Dermis microvascular lymphatic vessel endothelial cell (primary cell): Measurements from ENCODE around the gene LRRC23. TPM values are rescaled to one million over a fixed set of nuclear protein-coding genes. Genes with fewer than 3 reads are reported as not detected.
A peak's percentile ranks its signal among the peaks of the same experiment; 100 is the strongest.
"Not testable (repeated sequence)": the region's sequence is repeated elsewhere in the genome, so short reads cannot be mapped to it uniquely, and the experiment has no call there.

Source experiments
- DNase-seq, 2 donors: peaks; one replicate each; pipeline versions ENCODE4 v3.0.0 to v3.0.0-alpha.2; 2010; ENCODE audit warnings: low read depth in 2 of 2
- total RNA-seq: library from RNA; depleted of rRNA; stranded (reverse); fragments of >200 nt; gene quantifications from 2 replicates; pipeline ENCODE4 v1.2.1, GENCODE V29; 2014

The LRRC23 gene
- total RNA-seq, 1 donor from 2014 or later, result 2.1 TPM

DNA sequence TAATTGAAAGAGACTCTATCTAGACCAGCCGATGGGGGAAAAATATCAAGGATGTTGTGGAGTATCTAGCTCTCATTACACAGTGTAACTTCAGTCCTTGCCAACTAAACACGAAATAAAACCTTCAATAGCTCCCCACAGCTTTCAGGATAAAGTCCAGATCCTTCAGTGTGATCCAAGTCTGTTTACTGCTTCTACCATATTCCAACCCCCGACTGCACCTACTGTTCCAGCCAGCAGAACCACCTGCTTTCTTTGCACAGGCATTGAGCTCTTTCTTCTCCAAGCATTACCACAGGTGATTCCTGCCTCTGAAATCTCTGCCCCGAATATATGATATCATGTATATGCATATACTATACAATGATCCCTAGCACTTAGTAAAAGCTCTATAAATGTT is 2.2 kb upstream of the LRRC23 start:
- no peak for DNase-seq

DNA sequence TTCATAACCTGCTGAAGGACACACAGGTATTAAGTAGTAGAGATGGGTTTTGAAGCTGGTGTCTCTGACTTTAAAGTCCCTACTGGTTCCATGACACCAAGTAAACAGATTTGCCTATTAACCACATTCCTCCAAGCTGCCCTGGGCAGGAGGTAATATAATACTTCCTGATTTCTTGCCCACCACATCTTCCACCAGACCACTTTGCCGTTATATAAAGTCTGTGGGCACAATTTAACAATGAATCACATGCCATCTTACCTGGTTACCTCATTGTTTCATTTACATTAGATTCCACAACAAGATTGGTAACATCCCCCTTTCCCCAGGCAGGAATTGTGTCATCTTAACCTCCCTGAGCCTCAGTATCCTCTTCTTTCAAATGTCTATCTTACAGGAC is 900 bp upstream of the LRRC23 start:
- DNase-seq, result no peak

DNA sequence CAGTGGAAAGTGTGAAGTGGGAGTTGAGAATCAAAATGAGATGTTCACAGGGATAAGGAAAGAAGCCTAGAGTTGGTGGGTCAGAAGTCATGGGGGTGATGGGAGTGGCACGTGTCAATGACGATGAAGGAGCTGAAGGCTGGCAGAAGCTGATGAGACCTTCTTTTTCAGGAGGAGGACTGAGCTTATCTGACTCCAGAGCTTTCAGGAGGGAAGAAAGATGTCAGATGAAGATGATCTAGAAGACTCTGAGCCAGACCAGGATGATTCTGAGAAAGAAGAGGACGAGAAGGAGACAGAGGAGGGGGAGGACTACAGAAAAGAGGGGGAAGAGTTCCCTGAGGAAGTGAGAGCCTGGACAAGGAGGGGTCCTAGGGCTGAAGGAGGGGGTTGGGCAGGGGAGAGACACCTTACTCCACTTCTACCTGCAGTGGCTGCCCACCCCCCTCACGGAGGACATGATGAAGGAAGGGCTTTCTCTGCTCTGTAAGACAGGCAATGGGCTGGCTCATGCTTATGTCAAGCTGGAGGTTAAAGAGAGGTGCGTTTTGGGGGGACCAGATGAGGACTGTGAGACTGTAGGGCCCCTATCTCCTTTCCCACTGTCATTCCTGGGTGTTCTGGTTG is 905 bp downstream of the LRRC23 start:
- no peak for DNase-seq

DNA sequence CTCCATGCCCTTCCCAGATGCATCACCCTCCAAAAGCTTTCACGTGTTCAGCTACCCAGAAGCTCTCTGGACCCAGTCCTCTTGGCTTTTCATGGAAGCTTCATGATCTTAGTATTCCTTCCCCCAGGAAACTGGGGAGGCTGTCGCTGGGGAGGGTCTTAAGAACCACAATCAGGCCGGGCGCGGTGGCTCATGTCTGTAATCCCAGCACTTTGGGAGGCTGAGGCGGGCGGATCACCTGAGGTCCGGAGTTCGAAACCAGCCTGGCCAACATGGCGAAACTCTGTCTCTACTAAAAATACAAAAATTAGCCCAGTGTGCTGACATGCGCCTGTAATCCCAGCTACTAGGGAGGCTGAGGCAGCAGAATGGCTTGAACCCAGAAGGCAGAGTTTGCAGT is 3.5 kb downstream of the LRRC23 start:
- not testable (repeated sequence) for DNase-seq

DNA sequence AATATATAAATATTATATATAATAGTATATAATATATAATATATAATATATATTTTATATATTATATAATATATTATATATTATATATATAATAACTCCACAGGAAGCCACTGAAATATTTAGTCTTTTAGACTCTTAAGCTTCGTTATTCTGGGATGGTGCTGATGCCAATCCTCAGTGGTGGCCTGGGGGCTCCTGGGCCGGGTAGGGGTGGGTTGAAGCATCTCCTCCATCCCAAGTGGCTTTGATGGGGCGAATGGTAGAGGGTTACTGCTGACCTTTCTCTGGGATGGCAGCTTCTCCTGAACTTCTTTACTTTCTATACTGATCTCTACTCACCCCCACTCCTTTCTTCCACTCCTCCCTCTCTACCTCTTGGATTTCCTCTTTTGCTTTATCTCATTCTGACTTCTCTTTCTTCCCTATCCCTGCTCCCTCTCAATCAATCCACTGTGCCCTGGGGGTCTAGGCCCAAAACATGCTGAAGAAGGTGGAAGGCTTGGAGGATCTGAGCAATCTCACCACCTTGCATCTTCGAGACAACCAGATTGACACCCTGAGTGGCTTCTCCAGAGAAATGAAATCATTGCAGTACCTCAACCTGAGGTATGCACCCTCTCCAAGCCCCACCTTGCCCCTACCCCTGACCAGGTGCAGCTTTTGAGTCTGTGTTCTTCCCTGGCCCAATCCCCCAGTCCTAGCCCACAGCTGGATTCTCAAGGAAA is 5.0 kb downstream of the LRRC23 start:
- DNase-seq, result no peak

DNA sequence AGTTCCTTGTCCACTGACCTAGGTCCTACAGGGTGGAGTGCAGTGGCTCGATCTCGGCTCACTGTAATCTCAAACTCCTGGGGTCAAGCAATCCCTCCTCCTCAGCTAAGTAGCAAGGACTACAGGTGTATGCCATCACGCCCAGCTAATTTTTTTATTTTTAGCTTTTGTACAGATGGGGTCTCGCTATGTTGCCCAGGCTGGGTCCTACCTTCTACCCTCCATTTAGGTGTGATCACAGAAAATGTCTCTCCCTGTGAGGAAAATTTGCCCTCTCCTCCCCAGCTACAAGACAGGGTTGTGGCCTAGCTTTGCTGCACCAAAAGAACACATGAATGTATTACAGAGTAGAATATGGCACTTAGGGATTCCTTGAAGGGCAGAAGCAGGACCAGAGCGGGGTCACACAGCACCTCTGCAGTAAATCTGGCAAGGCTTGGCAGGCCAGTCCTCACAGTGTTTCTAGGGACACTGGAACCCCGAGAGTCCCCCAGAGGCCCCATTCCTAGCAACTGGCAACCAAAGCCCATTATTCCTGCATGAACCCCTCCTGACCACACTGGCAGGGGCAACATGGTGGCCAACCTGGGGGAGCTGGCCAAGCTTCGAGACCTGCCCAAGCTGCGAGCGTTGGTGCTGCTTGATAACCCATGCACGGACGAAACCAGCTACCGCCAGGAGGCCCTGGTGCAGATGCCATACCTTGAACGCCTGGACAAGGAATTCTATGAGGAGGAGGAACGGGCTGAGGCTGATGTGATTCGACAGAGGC is 7.7 kb downstream of the LRRC23 start:
- no peak for DNase-seq

DNA sequence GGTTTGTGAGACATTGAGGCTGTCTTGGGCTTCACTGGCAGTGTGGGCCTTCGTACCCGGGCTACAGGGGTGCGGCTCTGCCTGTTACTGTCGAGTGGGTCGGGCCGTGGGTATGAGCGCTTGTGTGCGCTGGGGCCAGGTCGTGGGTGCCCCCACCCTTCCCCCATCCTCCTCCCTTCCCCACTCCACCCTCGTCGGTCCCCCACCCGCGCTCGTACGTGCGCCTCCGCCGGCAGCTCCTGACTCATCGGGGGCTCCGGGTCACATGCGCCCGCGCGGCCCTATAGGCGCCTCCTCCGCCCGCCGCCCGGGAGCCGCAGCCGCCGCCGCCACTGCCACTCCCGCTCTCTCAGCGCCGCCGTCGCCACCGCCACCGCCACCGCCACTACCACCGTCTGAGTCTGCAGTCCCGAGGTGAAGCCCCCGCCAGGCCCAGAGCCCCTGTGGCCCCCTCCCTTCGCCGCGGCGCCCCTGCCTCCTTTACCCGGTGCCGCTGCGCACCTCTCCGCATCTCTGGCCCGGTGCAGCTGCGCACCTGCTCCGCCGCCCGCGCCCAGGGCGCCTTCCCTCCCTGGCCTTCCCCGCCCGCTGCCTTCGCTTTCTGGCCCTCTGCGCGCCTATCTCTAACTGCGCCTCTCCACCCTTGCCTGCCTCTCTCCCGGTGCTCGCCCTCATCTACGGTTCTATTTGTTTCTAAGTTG is 9.8 kb downstream of the LRRC23 start, which contains the start of gene ENO2:
Gene ENO2, plus strand, starts transcription at position 335 of the 701 bp plus-strand sequence. CDS start 1,253 bp downstream, outside the sequence.
- DNase-seq, result peak in 1 of 2 donors; percentile 61

DNA sequence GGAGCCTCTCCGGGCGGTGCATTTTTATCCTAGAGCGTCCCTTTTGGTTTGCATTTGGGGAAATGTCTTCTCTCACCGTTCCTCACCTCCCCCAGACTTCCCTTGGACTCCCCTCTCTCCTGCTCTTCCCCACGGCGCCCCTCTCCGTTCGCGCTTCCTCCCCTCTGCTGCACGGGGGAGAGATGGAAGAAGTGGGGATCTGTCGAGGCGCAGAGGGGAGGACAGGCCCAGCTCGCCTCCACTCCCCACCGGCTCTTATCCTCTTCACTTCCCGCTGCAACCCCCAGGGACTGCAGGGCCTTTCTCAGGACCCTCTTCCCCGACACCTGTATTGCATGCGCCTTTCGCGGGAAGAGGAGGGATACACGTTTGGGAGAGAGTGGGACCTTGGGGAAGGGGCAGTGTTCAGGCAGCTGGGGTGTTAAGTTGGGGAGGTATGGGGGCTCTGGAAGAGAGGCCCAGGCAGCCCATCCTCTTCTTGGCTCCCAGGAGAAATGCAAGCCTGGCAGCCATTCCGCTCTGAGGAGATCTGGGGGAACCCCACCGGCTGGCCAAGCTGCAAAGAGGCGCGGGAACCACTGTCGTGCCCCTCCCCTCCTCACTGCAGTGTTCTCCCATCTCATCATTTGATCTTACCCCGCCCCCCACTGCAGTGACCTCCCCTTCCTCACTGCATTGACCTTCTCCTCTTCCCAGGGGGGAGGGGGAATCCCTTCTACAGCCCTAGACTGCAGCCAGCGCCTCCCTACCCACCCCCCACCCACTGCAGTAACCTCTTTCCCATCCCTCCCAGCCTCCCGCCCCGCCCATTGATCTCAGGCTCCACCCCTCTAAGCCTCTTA is 10.5 kb downstream of the LRRC23 start:
- DNase-seq, result no peak

DNA sequence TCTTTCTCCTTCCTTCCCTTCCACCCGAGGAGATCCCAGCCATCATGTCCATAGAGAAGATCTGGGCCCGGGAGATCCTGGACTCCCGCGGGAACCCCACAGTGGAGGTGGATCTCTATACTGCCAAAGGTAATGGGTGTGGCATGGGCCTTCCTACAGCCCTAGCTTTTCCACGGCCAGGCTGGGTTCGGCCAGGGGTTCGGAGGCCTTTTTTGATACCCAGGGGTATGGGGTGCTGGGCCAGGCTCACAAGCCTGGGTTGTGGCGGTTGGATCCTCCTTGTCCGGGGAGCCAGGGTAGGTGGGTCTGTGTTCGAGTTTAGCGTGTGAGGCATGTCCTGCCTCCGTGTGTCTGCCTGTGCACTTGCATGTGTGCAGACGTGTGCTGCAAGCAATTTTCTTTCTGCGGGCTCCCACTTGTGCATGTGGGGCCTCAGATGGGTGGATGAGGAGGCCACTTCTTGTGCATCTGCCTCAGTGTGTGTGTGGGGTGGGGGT is 11.2 kb downstream of the LRRC23 start:
- DNase-seq, result no peak

DNA sequence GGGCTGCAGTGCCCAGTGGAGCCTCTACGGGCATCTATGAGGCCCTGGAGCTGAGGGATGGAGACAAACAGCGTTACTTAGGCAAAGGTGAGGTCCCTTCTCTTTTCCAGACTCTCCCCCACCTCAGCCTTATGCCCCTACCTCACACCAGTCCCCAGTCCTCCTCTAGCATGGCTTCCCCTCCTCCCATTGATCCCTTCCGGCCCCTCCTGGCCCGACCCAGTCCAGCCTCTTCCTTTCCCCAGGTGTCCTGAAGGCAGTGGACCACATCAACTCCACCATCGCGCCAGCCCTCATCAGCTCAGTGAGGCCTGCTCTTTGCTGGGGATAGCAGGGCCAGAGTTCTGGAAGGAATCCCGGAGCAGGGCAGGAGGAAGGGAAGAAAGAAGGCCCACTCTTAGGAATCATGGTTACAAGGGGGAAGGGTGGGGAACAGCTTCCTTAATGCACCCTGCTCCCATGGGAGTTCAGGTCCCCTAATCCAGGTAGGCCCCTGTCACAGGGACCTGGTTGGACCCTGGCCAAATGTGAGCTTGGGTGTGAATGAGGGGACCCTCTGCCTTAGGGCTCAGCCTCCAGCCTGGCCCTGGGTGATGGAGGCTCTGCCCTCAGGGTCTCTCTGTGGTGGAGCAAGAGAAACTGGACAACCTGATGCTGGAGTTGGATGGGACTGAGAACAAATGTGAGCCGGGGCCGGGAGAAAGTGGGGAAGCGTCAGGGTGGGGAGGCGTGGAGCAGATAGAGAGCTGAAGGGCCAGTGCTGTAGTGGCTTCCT is 12.0 kb downstream of the LRRC23 start:
- no peak for DNase-seq

DNA sequence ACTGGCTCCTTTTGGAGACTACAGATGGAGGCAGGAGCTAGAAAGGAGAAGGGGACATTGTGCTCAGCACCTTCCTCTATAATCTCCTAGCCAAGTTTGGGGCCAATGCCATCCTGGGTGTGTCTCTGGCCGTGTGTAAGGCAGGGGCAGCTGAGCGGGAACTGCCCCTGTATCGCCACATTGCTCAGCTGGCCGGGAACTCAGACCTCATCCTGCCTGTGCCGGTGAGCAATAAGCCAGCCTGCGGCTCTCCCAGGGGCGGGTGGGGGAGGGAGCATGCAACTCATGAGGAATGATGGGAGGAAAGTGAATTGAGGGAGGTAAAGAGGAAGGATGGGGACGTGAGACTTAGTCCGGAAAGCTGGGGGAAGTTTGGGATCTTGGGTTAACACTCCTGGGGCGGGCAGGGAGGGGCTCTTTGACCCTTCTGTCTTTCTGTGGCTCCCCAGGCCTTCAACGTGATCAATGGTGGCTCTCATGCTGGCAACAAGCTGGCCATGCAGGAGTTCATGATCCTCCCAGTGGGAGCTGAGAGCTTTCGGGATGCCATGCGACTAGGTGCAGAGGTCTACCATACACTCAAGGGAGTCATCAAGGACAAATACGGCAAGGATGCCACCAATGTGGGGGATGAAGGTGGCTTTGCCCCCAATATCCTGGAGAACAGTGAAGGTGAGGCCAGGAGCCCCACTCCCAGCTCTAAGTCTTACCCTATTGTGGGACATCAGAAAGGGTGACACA is 13.0 kb downstream of the LRRC23 start:
- DNase-seq, result no peak

DNA sequence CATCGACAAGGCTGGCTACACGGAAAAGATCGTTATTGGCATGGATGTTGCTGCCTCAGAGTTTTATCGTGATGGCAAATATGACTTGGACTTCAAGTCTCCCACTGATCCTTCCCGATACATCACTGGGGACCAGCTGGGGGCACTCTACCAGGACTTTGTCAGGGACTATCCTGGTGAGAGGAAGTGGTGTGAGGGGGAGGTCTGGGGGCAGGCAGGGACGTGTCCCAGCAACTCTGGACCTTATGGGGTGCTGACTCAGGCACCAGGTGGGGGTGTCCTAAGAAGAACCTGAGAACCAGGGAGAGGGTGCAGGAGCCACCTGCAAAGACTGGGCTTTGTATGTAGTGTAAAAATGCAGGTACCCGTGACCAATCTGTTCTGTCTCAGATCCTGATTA is 15.0 kb downstream of the LRRC23 start:
- no peak for DNase-seq

DNA sequence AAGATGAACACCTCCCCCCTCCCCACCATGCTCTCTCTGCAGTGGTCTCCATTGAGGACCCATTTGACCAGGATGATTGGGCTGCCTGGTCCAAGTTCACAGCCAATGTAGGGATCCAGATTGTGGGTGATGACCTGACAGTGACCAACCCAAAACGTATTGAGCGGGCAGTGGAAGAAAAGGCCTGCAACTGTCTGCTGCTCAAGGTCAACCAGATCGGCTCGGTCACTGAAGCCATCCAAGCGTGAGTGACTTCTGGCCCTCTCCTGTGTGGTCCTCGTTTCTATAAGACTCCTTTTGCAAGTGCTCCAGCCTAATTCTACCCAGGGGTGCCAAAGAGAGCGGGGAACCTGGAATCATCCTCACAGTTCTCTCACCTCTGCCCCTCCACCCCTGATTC is 16.9 kb downstream of the LRRC23 start:
- no peak for DNase-seq

DNA sequence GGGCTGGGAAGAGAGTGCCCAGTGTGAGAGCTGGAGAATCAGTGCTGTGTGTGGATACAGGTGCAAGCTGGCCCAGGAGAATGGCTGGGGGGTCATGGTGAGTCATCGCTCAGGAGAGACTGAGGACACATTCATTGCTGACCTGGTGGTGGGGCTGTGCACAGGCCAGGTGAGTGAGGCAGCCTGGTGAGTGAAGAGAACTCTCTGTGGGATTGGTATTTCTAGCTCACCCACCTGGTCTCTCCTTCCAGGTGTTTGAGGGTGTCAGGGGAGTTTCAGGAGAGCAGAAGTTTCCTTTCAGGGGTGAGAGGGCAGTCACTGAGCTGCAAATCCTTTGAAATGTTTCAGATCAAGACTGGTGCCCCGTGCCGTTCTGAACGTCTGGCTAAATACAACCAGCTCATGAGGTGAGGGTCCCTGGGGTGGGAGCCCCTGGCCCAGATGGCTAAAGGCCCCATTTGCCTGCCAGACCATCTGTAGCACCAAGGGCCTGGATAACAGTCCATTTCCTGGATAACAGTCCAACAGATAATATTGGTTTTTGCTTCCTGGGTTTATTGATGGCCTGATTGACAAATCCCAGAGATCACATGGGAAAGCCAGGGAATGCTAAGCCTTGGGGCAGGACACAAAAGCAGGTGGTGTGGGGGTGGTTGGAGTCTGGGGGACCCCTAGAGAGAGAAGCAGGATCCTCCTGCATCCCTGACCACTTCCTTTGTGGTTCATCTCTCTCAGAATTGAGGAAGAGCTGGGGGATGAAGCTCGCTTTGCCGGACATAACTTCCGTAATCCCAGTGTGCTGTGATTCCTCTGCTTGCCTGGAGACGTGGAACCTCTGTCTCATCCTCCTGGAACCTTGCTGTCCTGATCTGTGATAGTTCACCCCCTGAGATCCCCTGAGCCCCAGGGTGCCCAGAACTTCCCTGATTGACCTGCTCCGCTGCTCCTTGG is 17.6 kb downstream of the LRRC23 start:
- no peak for DNase-seq

DNA sequence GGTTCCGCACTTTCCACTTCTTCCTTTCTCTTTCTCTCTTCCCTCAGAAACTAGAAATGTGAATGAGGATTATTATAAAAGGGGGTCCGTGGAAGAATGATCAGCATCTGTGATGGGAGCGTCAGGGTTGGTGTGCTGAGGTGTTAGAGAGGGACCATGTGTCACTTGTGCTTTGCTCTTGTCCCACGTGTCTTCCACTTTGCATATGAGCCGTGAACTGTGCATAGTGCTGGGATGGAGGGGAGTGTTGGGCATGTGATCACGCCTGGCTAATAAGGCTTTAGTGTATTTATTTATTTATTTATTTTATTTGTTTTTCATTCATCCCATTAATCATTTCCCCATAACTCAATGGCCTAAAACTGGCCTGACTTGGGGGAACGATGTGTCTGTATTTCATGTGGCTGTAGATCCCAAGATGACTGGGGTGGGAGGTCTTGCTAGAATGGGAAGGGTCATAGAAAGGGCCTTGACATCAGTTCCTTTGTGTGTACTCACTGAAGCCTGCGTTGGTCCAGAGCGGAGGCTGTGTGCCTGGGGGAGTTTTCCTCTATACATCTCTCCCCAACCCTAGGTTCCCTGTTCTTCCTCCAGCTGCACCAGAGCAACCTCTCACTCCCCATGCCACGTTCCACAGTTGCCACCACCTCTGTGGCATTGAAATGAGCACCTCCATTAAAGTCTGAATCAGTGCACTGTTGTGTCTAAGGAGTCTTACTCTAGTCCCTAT is 18.5 kb downstream of the LRRC23 start:
- no peak for DNase-seq

DNA sequence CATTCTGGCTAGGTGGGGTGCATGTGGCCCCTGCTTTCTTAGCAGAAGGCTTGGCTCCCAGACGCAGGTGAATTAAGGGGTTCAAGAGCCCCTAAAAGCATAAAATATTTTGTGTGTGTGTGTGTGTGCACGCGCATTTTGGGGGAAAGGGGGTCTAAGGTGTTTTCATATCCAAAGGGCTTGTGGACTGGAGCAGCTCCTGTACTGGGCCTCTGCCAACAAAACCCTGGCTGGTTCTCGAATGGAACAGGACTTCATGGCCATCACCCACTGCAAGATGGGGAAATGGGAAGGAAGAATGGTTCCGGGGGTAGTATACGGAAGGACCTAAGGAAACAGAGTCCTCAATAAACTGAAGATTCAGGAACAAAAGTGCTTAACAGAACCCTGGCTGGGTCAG is 19.2 kb downstream of the LRRC23 start:
- DNase-seq, result no peak

DNA sequence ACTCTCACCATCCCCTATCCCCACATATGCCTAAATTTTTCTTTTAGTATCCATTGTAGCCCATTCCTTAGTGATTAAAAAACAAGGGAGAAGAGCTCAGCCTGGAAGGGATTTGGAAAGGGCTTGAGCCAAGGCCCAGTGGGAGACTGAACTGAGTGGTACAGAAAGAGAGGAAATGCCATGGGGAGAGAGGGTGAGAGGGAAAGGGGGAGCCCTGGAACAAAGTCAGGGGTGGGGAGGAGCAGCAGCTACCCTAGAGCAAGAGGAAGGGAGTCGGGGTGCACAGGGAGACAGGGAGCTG is 20.6 kb downstream of the LRRC23 start:
- no peak for DNase-seq
